GM10266 (cell line): ENCODE data around the gene BACH1.
A peak's percentile ranks its signal among the peaks of the same experiment; 100 is the strongest.
"Not testable (repeated sequence)": the region's sequence is repeated elsewhere in the genome, so short reads cannot be mapped to it uniquely, and the experiment has no call there.

Source experiments
- DNase-seq: peaks from one replicate; pipeline ENCODE4 v3.0.0; 2012; ENCODE audit errors: extremely low spot score
- CTCF ChIP-seq: IDR thresholded peaks from 2 replicates; pipeline ENCODE4 v1.5.1; 2012; ENCODE audit warnings: mild to moderate bottlenecking, low read depth; ENCODE audit not compliant: control insufficient read depth, insufficient read depth; ENCODE audit errors: missing control alignments

The BACH1 gene

GRCh38 chr21:29350246-29350779 lies 51.6 kb downstream of the BACH1 start:
- no peak for TF ChIP-seq CTCF
- no peak for DNase-seq

GRCh38 chr21:29351691-29352090 lies 53.0 kb downstream of the BACH1 start:
- TF ChIP-seq CTCF = no peak
- DNase-seq = no peak

GRCh38 chr21:29355043-29355710 lies 56.5 kb downstream of the BACH1 start:
- not testable (repeated sequence) for DNase-seq

GRCh38 chr21:29356291-29356690 lies 57.6 kb downstream of the BACH1 start:
- not testable (repeated sequence) for DNase-seq

- not testable (repeated sequence) for DNase-seq
These were observed 58.1 kb downstream of the BACH1 start for GRCh38 chr21:29356810-29357209.

- DNase-seq = no peak
- TF ChIP-seq CTCF = no peak
These were observed 61.0 kb downstream of the BACH1 start for GRCh38 chr21:29359718-29360117.

GRCh38 chr21:29360799-29361765 lies 62.4 kb downstream of the BACH1 start:
- peak; percentile 16 for TF ChIP-seq CTCF
- no peak for DNase-seq

GRCh38 chr21:29362758-29363157 lies 64.0 kb downstream of the BACH1 start:
- no peak for DNase-seq
- TF ChIP-seq CTCF = no peak
